CD4-positive, alpha-beta T cell treated with Interleukin-6 for 4 hours (primary cell): ENCODE measurements around the gene ABCA3.
"Not testable (repeated sequence)": the region's sequence is repeated elsewhere in the genome, so short reads cannot be mapped to it uniquely, and the experiment has no call there.

ENCODE experiments used
- DNase-seq: peaks from one replicate; pipeline ENCODE4 v3.0.0-alpha.2; 2020; ENCODE audit warnings: mixed read lengths

The ABCA3 gene

GRCh38 chr16:2252806-2253148 is 87.8 kb downstream of the ABCA3 start:
- no peak for DNase-seq

DNA sequence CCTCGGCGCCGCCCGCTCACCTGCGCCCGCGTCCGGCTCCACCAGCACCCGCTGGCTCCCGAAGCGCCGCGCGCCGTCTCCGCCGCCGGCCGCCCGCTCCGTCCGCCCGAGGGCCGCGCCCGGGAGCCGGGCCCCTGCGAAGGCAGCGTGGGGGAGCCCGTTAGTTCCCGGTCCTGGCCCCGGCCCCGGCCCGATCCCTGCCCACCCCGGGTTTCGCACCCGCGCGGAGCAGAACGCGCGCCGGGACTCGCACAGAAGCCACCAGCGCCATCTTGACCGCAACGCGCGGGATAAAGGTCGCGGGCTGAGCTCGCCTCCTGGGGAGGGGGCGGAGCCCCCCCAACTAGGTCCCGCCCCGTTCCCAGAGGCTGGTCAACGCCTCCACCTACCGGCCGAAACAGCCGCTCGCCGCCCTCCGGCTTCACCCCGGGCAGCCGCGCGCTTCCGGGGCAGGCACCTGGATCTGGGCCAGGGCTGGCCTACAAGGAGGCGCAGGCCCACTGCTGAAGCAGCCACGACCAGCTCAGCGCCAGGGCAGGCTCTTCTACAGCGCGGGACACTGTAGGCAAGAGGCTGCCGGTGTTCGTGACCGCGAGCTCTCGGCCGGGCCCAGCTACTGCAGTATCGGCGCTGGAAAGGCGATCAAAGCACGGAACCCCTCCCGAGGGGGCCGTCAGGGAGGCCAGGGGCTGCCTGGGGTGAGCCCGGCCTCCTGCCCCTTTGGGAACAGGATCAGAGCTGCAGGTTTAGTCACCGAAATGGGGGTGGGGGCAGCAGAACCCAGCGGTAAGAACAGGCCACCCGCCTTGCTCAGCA is 89.0 kb downstream of the ABCA3 start, which contains the start of gene ECI1:
TSS of gene ECI1 (minus strand) at position 292 of the 816 bp plus-strand sequence. CDS start at position 271, 21 bp downstream.
- peak; percentile 88 for DNase-seq

GRCh38 chr16:2250652-2251295 is 89.8 kb downstream of the ABCA3 start:
- peak; percentile 50 for DNase-seq

- no peak for DNase-seq
Measured at GRCh38 chr16:2246301-2246885, 94.1 kb downstream of the ABCA3 start.

DNA sequence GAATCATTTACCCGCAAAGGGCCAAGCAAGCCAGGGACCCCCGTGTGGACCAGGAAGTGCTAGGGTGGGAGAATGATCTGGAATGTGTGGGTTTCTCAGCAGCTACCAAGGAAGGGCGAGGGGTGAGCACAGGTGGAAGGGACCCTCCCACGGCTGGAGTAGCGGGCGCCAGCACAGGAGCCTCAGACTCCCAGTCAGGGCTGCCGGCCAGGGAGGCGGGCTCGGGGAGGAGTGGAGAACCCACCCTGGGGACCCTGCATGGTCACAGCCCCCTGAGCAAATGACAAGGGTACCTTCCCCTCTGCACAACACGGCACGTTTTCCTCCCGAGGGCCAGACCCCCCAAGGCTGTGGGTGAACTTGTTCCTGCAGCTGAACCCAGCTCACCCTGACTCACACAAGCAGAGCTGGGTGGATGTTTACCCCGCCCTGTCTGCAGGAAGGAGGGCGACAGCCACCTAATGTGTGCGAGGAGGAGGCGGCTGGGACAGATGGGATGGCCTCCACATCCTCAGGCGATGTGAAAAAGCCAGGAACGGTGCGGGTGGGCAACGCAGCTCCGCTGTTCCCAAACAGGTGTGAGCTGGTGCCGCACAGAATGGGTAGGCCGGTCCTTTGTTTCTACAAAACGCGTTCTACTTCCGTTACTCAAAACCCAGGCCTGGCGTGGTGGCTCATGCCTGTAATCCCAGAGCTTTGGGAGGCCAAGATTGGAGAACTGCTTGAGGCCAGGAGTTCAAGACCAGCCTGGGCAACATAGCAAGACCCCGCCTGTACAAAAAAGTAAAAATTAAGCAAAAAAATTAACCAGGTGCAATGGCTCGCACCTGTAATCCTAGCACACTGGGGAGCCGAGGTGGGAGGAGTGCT is 95.4 kb downstream of the ABCA3 start:
- DNase-seq: no peak

GRCh38 chr16:2244301-2244700 is 96.2 kb downstream of the ABCA3 start:
- no peak for DNase-seq

- no peak for DNase-seq
Measured at GRCh38 chr16:2243781-2244180, 96.7 kb downstream of the ABCA3 start.

DNA sequence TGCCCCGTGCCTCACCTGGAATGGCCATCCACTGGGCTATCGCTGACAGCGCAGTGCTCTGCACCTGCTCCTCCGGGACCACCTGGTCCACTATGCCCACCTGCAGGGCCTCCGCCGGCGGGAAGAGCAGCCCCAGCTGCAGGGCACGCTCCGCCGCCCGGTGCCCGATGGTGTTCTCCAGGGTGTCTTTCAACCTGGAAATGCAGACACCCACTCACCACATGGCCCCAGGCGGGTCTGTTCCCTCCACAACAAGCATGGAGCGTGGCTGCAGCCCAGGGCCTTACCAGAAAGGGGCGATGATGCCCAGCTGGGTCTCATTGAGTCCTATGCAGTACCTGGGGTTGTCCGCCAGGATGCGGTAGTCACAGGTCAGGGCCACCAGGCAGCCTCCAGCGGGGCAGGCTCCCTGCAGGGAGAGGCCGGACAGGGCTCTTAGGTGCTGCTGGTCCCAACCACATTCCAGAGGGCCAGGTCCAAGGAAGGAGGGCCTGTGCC is 97.4 kb downstream of the ABCA3 start:
- no peak for DNase-seq

DNA sequence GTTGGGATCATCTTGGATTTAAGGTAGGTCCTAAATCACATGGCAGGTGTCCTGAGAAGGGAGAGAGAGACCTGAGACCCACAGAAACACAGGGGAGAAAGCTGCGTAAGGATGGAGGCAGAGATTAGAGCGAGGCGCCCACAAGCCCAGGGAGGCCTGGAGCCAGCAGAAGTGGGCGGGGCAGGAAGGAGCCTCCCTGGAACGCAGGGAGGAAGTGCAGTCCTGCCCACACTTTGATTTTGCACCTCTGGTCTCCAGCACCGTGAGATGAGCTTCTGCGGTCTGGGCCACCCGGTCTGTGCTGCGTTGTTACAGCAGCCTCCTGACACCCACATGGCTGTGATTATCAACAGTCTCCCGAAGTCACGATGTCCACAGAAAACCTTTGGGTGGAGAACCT is 97.9 kb downstream of the ABCA3 start:
- no peak for DNase-seq

GRCh38 chr16:2240331-2240730 is 100.2 kb downstream of the ABCA3 start:
- DNase-seq: not testable (repeated sequence)

- DNase-seq: no peak
Measured at GRCh38 chr16:2238838-2239675, 101.5 kb downstream of the ABCA3 start.

DNA sequence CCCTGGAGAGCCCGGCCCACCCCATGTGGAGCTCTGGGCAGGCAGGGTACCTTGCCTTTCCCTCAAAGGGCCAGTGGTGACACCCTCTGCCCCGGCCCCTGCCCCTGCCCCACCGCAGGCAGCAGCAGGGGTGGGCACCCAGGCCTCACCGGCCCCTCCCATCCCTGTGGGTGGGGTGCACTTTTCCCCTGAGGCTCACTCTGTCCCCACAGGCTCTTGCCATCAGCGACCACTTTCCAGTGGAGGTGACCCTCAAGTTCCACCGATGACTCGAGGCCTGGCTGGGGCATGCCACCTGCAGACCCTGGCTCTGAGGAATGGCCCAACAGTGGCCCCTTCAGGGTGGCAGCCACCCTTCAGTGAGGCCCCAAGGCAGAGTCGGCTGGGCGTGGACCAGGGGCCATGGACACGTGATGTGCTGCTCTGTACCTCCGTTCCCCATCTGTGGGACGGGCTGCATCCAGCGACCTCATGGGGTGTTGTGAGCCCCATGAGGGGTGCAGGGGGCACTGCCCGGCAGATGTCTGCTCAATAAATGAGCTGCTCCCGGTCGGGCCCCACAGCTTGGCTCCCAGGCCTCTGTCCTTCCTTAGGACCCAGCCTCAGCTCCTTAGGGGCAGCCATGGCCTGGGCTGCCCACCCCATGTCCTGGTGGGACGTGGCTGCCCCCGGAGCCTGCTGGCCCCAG is 102.2 kb downstream of the ABCA3 start:
- no peak for DNase-seq

- no peak for DNase-seq
Measured at GRCh38 chr16:2237493-2238149, 102.9 kb downstream of the ABCA3 start.

GRCh38 chr16:2237102-2237482 is 103.4 kb downstream of the ABCA3 start:
- DNase-seq: no peak

DNA sequence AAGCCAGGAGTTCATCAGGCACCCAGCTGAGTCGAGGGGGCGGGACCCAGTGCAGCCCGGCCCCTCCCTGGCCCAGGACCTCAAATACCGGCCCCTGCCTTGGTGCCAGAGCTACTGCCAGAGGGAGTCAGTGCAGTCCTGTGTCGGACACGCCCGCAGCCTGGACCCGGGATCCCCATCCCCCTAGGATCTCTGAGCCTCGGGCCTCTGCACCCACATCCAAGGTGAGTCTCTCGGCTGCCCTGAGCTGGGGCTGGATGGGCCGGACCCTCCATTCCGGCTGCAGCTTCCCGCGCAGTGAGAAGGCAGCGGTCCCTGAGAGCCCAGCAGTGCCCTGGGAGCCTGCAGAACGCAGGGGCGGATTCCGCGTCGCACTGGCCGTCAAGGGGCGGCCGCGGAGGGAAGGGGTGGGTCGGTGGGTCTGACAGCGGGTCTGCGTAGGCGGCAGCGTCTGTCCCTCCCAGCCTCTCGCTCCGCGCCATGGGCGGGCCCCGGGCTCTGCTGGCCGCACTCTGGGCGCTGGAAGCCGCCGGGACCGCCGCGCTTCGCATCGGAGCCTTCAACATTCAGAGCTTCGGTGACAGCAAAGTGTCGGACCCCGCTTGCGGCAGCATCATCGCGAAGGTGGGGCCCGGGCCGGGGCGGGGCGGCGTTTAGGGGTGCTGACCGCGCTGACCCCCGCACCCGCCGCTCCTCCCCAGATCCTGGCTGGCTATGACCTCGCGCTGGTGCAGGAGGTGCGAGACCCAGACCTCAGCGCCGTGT is 104.0 kb downstream of the ABCA3 start, which contains the start of gene DNASE1L2:
TSS of gene DNASE1L2 (plus strand) at position 108 of the 765 bp plus-strand sequence. CDS start at position 481, 373 bp downstream.
- DNase-seq: no peak

GRCh38 chr16:2235695-2236336 is 104.7 kb downstream of the ABCA3 start:
- no peak for DNase-seq

GRCh38 chr16:2235234-2235651 is 105.3 kb downstream of the ABCA3 start:
- no peak for DNase-seq

DNA sequence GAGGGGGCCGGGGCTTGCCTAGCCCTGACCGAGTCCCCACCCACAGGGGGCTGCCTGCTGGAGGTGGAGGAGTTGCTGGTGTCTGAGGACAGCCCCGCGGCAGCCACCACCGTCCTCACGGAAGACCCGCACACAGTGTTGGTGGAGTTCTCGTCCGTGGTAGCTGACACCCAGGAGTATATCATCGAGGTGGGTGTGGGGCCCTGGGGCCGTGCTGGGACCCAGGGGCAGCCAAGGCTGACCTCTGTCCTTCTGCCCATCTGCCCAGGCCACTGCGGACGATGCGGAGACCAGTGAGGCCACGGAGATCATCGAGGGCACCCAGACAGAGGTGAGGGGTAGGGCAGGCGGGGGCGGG is 105.7 kb downstream of the ABCA3 start:
- DNase-seq: peak; percentile 0
